ENCODE data around the gene SFXN5.

Gene SFXN5

GRCh38 chr2:72892506-72893173 lies 178.9 kb downstream of the SFXN5 start:
- peak; percentile 73 for DNase-seq (ENCODE audit: low read depth)
- H3K4me3 ChIP-seq (ENCODE audit: control insufficient read depth, low read depth, low read length), result no peak overlapping the region
- TF ChIP-seq CTCF (conservative IDR thresholded peaks at IDR 0.05; ENCODE audit: control insufficient read depth, insufficient read depth, low read depth, low read length), result peak; percentile 85
